GM19372 (cell line): Measurements from ENCODE around the gene NTSR1.

Experiments
- ATAC-seq: cut with Tn5 transposase; IDR thresholded peaks from one replicate; pipeline ENCODE4 v1.9.1; 2021; ENCODE audit warnings: mild to moderate bottlenecking, low read depth, moderate library complexity; ENCODE audit not compliant: unreplicated experiment

The NTSR1 gene

DNA sequence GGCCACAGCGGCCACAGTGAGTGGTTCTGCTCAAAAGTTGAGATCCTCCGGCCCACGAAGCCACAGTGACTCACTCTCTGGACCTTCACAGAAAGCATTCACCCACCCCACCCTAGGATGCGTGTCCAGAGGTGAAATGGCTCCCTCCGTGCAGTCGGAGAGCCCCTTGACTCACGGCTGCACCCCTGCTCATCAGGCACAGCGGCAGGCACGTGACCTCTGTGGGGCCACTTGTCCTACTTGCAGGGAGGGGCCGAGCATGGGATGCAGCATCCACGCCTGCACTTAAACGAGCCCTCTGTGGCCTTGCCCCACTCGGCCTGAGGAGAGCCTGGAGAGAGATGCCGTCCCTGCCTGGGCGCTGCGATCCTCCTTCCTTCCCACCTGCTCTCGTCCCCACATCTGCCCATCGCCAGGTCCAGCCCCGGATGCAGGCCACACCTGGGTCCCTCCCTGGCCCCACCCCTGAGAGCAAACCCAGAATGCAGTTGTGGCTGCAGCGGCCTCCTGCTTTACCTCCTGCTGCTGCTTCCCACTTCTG lies 28.7 kb downstream of the NTSR1 start:
- no peak for ATAC-seq

DNA sequence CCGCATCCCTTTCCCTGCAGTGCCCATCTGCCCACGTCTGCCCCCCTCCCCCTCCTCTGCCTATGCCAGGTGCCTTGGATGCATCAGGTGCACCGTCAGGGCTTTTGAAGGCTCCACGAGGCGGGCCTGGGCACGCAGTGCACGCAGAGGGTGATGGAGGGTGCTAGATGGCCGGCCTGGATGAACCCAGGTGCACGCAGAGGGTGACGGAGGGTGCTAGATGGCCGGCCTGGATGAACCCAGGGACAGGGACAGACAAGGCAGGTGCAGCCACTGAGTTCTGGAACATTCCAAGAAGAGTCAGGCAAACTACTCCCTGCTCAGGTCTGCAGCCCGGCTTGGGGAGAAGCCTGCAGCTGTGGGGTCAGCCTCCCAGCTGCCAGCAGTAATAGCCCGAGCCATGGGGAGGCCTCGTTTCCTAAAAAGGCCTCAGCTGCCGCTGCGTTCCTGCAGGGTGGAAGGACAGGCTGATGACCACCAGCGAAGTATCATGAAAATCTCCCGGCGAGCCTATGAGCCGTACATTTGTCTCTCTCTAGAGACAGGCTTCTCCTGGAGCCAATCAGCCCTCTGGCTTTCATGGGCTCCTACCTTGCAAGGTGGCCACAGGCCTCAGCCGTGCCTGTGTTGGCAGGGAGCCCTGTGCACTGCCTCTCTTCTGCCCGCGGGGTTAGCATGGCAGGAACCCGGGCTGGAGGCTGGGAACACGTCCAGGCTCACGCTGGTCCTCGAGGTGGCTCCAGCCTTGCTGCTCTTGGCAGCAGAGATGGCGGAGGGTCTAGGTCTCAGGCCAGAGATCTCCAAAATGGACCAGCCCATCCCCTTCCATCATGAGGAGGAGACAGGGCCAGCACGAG lies 29.6 kb downstream of the NTSR1 start:
- no peak for ATAC-seq

DNA sequence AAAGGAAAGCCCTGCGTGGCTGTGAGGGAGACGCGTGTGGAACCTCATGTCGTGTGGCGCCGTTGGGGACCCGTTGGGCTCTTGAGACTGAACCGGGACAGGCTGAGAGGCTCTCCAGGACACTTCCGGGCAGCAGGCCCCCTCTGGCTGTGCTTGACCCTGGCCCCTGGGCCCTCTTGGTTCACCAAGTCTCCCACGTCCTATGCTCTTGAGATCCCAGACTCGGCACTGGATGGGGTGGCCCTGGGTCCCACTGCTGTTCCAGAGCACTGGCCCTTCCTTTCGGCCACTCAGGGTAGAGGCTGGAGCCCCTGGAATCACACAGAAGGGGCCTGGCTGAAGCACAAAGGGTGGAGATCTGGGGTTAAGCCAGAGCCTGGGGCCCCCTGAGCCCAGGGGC lies 30.4 kb downstream of the NTSR1 start:
- no peak for ATAC-seq

DNA sequence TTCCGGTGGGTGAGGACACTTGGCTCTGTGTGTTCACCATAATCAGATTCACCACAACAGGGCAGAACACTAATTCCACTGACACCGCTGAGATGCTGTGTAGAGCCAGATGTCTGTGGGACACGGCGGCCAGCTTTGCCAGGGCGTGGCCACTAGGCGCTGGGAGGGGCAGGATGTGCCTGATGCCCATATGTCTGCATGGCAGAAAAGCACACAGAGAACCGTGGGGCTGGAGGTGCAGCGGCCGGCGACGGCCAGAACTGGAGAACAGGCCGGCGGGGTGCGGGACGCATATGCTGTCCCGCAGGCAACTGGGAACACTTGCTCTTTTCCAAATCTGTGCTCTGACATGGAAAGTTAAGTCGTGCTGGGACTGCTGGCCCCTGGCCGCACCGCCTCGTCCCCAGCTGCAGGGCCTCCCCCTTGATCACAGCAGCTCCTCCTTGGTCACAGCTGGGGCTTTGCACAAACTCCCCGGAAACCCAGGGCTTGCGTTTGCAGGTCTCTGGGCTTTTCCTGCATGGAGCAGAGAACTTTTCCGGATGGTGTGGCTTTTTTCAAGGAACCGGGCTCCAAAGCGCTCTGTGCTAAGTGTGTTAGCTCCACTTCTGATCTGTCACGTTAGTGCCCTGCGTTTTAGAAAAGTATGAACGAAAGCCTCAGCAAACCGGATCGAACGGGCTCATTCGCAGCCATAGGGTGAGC lies 31.1 kb downstream of the NTSR1 start:
- no peak for ATAC-seq

DNA sequence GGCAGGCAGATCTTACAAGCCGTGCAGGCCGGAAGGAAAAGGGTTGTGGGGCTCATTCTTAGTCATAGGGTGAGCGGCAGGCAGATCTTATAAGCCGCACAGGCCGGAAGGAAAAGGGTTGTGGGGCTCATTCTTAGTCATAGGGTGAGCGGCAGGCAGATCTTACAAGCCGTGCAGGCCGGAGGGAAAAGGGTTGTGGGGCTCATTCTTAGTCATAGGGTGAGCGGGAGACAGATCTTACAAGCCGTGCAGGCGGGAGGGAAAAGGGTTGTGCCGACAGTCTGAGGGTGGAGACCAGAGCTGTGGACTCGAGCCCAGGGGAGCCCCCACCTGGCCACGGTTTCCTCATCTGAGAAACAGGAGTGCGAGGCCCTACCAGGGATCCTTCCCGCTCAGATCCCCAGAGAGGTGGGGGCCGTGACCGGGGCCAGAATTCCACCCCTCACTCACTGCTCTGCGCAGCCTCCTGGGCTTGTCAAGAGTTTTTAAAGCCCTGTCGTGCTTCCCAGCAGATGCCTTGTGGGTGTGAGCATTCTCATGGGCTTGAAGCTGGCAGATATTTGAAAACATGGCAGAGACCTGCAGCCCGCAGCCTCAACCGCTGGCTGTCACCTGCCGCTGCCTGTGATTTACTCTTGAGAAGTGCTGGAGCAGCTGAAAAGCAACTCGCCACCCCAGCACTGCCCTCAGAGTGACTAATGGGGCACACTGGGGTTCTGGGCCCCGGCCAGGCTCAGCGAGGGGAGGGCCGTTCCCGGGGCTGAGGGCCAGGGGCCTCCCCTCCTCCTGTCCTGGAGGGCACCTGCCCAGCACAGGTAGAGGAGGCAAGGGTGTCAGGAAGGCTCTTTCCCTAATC lies 31.9 kb downstream of the NTSR1 start:
- ATAC-seq = peak; percentile 71

DNA sequence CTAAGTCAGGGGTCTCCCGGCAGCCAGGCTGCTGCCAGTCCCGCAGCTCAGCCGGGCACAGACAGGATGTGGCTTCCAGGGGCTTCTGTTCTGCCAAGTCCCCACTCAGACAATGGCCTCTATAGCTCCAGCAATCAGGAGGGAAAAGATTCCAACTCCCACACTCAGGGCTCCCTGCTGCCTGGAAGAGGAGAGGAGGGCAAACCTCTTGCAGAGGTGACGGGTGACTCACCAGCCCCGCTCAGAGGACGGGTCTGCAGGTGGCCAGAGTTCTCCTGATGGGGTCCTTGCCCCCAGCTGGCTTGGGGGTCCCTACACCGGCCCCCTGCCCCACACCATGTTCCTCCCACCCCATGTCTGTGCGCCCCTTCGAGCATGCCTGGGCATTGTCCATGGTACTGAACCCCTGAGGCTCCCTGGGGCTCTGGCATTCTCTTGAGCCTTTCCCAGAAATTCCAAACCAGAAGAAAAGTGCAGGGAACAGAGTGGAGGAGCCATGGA lies 32.6 kb downstream of the NTSR1 start:
- no peak for ATAC-seq

DNA sequence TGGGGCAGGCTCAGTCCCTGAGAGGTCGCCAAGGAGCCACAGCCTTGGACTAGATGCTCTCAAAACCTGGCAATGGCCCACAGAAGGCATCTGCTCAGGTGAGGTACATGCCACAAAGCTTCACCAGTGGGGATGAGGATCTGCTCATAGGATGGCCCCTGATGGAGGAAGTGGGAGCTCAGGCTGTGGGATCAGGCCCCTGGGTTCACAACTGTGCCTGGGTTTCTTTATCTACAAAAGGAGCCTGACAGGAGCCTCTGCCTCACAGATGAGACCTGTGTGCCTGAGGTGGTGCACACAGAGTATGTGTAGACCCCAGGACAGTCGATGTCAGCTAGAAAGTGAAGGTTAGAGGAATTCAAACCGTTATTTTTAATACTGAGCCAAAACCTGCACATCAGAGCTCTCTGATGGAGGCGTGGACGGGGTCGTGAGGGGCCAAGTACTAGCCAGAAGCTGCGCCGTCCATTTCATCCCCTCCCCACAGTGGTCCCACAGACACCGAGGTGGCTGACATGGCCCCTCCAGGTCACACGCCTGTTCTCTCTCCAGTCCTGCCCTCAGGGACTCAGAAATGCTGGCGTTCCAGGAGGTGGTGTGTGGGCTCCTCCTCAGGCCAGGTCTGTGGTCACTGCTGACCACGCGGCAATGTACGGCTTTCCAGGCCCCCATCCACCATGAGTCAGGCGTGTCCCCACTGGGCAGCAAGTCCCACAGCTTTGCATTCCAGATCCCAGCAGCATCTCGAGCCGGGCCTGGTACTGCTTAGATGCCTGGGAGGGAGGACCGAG lies 33.3 kb downstream of the NTSR1 start:
- ATAC-seq = no peak

DNA sequence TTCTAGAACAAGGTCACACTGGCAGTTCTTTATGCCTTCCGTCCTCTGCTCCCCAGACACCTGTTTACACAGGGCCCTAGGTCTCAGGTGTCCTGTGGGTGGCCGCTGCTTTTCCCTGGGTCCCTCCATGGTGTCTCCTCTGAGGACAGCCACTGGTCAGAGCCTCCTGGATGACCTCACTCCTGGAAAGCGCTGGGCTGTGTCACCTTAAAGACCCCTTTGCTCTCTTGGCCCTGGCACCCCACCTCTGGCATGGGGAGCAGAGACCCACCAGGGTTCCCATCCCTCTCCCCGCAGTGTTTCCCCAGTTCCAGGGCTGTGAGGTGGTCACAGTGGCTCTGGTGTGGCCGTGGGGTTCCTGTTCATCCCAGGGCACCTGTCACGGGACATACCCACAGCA lies 33.9 kb downstream of the NTSR1 start:
- ATAC-seq = no peak

DNA sequence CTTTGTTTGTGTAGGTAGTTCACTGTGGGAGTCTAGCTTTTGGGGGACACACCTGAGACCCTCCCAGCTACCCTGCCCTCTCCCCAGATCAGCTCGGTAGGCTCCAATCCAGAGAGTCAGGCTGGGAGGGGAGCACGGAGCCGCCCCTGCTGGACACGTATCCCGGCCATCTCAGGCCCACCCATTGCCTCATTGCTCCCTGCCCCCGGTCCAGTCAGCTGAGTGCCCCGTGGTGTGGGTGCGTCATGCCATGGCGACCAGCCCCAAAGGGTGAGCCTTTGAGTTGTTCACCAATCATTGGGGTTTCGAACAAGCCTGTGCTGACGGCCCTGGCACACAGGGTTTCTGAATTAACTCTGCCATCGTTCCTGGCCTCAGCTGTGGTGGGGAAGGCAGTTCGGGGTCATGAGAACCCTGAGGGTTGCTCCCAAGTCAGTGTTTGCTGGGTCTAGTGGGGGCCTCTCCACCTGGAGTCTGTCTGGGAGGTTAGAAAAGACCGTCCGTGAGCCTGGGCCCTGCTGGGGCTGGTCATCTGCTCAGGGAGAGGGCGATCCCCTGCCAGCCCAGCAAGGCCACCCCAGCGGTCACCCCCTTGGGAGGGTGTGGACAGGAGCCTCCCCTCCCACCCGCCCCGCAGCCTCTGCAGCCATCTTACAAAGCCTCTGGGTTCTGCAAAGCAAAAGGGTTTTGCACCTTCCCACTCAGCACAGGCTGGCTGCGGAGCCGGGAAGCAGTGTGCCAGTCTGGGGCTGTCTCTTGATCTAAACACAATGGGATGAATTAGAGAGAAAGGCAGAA lies 34.5 kb downstream of the NTSR1 start:
- no peak for ATAC-seq

DNA sequence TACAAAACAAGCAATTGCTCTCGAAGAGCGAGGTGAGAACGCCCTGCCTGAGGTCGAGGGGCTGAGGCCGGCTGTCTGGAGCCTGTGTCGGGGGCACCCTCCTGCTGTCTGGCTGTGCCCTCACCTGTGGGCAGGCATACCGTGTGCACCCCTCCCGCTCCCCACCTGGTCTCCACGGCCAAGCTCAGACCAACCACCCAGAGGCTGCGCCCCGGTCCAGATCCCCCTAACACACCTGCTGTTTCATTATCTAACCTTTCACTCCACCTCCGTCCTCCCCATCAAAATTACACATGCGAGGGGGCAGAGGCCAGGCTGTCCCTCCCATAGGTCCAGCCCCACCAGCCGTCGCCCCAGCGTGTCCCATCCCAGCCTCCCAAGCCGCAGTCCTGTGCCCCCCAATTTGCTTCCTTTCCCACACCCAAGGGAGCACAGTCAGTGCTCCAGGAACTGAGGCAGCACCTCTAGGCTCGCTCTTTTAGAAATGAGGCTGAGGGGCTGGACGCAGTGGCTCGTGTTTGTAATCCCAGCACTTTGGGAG lies 35.2 kb downstream of the NTSR1 start:
- no peak for ATAC-seq

DNA sequence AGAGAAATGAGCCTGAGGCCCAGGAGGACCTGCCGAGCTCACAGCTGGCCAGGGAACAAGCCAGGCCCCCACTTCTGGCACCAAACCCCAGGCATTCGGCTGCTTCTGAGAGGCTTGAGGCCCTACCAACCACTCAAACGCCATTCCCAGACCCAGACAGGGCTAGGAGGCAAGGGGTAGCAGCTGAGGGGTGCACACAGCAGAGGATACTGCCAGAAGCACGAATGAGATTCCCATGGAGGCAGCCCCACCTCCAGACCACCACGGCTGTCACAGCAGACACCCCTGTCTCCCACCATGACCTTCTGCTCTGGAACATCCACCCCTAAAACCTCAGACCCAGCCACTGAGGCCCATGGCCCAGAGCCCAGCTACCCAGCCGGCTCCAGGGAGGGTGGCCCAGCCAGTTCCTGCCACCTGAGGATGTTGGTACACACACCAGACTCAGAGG lies 36.1 kb downstream of the NTSR1 start:
- ATAC-seq = no peak

DNA sequence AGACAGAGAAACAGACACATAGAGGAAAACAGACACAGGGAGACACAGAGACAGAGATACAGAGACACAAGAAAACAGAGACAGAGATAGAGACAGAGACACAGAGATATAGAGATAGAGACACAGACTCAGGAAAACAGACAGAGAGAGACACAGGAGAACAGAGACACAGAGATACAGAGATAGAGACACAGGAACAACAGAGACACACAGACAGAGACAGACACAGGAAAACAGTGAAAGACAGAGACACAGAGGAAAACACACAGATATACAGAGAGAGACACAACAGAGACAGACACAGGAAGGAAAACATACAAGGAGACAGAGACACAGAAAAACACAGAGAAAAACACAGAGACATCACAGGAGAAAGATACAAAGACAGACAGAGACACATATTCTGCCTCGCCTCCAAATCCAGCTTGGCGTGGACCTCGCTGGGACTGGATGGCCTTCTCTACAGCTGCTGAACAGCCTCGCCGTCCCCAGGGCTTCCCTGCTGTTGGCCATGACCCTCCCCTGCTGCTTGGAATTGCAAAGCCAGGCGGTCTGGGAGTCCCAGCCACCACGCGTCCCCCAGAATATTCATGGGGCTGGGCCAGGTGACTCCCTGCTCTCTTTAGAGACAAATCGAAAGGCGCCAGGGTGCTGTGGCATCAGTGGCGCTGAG lies 36.8 kb downstream of the NTSR1 start:
- no peak for ATAC-seq

DNA sequence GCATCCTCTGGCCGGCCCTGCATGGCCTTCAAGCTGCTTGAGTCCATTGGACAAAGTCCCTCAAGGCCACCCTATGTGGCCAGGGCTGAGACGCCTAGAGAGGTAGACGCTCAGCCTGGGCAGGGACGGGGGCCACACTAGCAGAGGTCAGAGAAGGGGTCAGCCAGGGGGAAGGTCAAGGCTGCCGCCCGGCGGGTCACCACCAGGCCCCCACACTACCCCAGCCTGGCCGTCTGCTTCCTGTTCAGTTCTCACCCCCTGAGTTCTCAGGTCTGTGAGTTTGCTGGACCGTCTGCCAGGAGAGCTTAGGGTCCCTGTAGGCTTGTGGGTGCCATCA lies 37.3 kb downstream of the NTSR1 start:
- ATAC-seq = no peak

DNA sequence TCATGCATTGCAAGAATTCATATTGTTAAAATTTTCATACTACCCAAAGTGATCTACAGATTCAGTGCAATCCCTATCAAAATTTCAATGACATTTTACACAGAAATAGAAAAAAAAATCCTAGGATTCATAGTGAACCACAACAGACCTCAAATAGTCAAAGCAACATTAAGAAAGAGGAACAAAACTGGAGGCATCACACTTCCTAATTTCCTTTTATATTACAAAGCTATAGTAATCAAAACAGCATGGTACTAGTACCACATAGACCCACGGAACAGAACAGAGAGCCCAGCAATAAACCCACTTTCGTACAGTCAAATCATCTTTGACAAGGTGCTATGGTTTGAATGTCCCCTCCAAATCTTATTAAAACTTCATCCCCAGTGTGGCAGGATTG lies 39.7 kb downstream of the NTSR1 start:
- ATAC-seq = no peak

DNA sequence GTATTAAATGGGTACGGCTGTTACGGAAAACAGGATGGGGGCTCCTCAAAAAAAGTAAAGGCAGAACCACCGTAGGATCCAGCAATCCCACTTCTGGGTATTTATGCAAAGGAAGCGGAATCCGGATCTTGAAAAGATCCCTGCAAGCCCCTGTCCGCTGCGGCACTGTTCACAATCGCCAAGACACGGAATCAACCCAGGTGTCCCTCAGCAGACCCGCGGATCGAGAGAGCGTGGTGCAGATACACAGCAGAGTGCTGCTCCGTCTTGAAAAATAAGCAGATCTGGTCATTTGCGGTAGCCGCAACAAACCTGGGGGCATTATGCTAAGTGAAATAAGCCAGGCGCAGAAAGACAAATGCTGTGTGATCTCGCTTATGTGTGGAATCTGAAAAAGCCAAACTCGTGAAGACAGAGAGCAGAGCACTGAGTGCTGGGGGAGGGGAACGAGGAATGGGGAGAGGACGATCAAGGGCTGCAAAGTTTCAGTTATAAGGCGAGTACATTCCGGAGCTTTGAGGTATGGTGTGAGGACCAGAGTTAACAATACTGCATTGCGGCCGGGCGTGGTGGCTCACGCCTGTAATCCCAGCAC lies 41.3 kb downstream of the NTSR1 start:
- ATAC-seq = no peak

DNA sequence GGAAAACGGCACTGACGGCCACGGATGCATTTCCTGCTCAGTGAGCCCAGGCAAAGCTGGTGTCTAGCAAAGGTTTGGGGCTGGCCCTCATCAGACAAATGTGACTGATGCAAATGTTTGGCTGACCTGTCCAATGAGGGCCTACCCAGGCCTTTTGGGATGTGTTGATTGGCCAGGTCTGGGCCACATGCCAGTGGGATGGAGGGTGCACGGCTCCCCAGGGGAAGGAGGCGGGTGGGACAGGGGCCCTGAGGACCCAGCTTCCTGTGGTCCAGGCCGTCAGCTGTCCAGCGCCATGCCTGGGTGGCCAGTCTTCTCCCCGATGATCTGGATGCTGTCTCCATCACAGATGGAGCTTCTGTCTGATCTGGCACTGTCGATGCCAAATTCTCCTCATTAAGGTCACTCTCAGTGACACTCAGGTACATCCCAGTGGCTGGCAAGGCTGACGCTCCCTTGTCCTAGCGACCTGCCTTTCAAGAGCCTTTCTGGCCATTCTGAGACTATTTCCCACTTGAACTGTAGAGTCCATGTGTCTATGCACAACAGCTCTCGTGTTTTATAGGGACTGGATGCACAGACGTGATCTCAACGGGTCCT lies 43.0 kb downstream of the NTSR1 start:
- no peak for ATAC-seq

DNA sequence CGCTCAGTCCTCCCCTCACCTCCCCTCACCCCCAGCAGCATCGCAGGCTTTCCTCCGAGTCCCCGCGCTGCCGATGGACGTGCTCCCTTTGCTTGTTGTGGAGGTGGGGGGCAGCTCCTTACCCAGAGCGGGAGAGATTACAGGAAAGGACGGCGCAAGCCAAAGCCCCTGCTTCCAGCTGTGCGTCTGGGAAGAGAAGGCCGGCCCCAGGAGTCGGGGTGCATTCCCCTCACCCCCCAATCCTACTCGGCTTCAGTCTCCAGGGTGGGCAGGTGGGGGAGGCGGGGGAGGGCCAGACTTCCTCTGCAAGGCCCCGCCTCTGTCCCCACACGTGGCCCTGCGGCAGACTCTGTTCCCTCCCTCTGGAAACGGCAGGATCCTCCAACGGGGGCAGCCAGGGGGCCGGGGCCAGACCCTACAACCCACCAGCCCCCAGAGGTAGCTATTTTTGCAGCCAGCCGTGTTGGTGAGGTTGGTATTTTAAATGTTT lies 43.6 kb downstream of the NTSR1 start:
- ATAC-seq = no peak
